ENCODE measurements around the gene WDR87.
"Not testable (repeated sequence)": the region's sequence is repeated elsewhere in the genome, so short reads cannot be mapped to it uniquely, and the experiment has no call there.

Gene WDR87

GRCh38 chr19:37874784-37875183 lies 31.6 kb downstream of the WDR87 start:
- no peak for DNase-seq

GRCh38 chr19:37872383-37872782 lies 34.0 kb downstream of the WDR87 start:
- DNase-seq: no peak

GRCh38 chr19:37869766-37870340 lies 36.5 kb downstream of the WDR87 start:
- DNase-seq: no peak

- no peak for DNase-seq
These were observed 38.6 kb downstream of the WDR87 start for GRCh38 chr19:37867831-37868230.

GRCh38 chr19:37865930-37866329 lies 40.5 kb downstream of the WDR87 start:
- not testable (repeated sequence) for DNase-seq

- DNase-seq: no peak
These were observed 41.9 kb downstream of the WDR87 start for GRCh38 chr19:37864501-37864900.

GRCh38 chr19:37855098-37855497 lies 51.3 kb downstream of the WDR87 start:
- no peak for DNase-seq

- DNase-seq: no peak
These were observed 60.5 kb downstream of the WDR87 start for GRCh38 chr19:37845932-37846331.
